HG02610 (cell line): Measurements from ENCODE around the gene GRIK4.

Source experiments
- ATAC-seq: cut with Tn5 transposase; IDR thresholded peaks from one replicate; pipeline ENCODE4 v1.9.1; 2021; ENCODE audit warnings: mild to moderate bottlenecking, moderate library complexity; ENCODE audit not compliant: unreplicated experiment

Gene GRIK4

DNA sequence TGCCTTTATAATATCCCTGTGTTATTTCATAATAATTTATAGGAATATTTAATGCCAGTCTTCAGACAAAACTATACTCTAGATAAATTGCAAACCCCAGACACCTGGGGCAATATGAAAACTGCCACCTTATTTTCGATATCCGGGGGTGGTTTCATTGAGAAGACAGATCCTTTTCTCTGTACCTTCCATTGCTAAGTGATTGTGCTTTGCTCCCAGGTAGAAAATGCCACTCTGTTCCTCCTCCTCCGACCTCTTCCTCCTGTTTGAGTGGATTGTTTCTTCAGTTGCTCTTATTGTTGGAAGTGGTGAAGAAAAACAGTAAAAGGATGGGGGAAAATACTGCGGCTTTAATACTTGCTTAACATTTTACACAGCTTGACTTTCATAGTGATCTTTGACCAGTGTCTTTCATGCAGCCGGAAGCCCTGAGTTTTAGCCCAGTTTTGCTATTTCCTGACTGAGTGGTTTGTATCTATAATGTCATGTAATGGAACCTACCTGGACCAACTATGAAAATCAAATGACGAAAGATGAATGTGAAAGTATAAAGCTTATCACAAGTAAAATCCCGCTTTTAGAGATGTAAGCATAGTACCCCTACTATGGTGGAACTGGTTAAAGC lies 5.6 kb upstream of the GRIK4 start:
- no peak for ATAC-seq

DNA sequence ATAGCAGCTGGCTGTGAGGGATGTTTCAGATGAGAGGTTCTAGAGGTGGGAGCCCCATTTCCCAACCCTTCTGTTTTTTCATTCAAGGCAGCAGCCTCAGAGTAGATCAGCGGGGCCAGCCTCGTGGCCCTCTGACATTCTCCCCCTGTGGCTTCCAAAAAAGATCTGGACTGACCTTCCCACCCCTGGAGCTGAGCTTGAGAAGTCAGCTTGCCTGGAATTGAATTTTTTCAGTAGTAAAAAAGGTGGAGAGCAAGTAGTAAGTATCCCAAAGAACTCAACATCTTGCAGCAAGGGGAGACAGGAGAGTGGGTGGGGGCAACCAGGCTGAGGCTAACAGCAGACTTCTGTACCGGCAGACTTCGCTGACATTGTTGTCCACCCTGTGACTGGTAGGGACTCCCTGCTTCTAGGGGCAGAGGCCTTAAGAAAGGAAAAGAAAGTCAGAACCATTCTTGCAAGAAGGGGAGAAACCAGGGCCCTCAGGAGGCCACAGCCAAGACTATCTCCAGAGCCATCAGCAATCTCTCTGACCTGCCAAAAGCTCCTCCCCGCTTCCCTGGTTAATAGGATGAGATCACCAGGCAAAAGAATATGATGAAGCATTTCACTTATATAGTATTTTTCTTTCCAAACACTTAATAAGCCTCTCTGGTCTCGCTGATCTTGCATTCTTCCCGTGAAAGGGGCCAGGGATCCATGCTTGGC lies 2.0 kb upstream of the GRIK4 start:
- no peak for ATAC-seq

DNA sequence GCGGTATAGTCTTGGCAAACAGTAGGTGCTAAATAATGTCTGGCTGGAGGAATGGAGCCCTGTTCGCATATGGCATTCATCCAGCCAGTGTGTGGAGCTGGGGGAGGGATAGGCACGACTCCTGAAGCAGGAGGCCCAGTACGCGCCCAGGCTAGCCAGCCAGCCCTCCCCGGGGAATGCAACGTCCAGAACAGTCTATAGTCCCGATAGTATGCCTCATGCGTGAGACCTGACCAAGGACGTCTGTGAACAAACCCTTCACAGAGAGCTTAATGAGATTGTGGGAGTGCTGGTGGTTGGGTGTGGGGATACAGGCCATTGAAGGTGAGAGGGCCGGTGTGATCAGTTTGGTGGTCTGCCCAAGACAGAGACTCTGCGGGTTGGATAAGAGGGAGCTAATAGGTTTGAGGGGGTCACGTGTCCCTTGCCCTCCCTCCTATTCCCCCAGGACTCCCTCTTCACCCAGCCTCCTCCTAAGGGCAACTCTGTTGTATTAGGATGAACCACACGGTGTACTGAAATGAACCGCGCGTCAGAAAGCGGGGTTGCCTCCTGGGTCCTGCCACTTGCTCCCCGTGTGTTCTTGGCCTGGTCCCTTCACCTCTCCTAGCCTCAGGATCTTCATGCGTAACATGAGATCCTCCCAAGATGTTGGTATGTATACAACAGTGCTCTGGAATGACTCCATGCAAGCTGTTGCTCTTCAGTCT lies 987 bp upstream of the GRIK4 start:
- ATAC-seq: no peak

DNA sequence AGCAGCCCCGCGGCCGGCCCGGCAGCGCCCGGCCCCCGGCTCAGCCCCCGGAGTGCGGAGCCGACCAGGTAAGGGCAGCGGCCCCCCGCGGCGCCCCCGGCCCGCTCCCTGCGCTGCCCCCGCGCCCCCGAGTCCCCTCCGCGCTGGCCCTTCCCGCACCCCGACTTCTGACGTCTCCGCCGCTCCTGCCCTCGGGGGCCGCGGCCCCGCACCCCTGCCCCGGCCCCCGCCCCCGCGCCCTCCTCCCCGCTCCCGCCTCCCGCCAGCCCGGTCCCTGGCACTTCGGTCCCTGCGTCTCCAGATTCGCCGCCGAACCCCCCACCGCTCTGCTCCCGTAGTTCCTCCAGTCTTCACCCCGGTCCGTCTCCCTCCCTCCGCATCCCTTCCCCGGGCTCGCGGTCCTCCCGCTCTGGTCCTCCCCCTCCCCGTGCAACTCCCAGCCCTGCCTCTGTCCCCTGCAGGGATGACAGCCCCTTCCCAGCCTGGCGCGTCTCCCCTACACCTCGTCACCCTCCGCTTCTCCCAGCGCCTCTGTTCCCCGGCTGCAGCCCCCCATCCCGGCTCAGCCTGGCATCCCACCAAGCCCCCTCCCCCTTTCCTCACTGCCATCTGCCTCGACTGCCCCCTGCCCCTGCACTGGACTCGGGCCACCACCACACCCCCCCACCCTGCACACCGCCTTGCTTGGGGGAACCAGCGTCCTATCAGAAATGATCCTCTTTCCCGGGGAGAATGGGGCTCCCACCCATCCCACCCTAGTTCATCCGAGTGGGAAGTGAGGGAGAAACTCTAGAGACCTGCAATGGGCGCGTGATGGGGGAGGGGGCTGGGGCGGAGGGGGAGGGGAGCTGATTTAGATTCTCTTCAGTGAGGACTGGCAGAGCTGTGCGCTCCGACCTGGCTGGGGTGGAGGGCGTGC lies 531 bp downstream of the GRIK4 start:
- ATAC-seq: no peak

DNA sequence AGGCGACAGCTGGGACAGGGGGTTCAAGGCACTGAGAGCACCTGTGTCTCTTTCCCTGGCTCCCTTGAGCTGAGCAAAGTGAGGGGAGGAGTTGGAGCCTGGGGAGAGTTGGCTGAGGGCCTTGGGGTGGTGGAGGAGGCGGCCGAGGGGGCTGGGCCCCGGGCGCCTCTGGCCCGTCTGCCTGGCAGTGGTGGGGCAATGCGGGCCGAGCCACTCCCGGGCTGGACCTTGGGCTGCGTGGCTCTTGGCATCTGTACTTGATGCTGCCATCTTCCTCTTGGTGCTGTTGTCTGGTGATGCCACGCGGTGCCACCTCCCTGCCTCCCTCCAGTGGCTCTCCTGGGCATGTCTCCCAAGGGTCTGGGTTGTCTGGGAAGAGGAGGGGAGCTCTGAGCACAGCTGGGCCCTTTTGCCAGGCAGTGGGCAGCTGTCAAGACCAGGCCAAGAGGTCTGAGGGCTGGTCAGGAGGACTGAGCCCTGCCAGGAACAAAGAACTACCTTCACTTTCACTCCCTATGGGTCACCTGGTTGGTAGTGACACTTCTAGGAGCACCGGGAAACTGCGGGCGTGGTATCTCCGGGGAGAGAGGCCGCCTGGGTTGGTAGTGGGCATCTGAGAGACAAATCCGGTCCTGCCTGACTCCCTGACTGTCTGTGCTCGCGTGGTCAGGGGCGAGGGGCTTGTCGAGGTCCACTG lies 1.3 kb downstream of the GRIK4 start:
- no peak for ATAC-seq

DNA sequence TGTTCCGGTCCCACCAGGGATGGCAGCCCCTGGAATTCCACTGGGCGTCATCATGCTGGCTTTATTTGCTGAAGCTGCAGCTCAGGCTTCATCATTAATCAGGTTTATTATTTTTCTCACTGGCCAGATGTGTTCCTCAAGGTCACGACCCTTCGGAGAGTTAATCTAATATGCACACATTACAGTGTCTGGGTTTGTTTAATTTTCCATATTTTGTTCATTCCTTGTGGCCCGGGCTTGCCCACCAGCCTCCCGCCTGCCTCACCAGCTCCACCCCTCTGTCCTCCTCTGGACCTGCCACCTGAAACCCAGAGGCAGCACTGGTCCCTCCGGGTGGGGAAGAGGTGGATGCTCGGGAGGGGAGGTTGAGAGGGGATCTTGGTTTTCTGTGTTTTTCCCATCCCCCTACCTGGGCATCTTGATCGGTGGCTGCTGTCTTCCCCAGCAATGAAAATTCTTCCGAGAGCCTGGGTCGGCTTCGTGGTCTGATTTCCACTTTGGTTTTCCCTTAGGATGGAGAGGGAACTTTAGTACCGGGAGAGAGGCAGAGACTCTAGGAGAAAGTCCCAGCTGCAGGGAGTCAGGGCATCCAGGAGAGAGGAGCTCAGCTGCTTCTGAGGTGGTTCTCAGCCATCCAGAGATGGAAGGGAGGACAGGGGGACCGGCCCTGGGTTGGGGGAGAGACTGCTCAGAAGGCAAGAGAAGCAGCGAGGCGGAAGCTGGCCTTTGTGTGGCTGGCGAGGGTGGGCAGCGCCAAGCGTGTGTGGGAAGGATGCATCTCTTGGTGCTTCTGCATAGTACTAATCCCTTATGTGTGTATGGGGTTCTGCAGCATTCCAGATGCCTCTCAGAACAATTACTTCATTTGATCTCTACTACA lies 2.1 kb downstream of the GRIK4 start:
- no peak for ATAC-seq

DNA sequence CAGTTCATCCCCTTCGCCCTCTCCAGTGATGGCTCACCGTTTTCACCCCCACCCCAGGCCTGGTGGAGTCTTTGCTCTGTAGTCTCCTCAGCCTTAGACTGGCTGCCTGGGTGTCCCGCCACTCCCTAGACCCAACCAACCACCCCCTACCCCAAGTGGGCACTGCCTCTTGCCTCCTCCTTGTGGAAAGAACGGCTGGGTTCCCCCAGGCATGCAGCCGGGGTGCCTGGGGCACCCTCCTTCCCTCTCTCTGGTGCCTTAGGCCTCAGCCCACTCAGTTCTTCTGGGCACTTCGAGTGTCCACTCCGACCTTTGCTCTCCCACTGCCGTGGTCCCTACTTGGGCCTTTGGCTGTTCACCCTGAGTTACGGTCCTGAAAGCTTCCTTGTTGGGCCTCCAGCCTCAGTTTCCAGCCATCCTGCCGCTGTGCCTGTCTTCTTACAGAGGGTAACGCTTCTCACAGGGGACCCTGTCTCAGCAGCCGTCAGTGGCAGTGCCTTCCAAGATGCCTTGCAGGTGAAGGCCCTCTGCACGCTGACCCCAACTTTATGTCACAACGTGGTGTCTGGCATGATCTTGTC lies 3.1 kb downstream of the GRIK4 start:
- no peak for ATAC-seq

DNA sequence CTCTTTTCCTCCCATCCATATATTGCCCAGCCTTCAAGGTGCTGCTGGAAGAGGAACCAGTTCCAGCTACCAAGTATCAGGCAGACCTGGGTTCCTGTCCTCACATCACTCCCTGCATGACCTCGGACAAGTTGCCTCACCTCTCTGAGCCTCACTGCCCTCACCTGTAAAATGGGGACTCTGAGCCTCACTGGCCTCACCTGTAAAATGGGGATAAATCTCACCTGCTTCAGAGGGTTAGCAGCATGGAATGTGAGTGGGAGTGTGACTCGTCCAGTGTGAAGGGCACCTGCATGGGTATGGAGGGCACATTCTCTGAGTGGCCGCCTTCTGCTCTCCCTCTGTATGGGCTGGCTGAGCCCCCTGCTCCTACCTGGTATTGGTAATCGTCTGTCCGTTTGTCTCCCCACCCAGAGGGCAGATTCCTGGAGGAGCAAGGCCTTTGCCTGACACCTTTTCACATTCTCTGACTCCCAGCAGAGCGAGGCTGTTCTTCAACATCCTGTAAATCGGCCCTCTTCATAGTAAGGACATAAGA lies 3.7 kb downstream of the GRIK4 start:
- no peak for ATAC-seq

DNA sequence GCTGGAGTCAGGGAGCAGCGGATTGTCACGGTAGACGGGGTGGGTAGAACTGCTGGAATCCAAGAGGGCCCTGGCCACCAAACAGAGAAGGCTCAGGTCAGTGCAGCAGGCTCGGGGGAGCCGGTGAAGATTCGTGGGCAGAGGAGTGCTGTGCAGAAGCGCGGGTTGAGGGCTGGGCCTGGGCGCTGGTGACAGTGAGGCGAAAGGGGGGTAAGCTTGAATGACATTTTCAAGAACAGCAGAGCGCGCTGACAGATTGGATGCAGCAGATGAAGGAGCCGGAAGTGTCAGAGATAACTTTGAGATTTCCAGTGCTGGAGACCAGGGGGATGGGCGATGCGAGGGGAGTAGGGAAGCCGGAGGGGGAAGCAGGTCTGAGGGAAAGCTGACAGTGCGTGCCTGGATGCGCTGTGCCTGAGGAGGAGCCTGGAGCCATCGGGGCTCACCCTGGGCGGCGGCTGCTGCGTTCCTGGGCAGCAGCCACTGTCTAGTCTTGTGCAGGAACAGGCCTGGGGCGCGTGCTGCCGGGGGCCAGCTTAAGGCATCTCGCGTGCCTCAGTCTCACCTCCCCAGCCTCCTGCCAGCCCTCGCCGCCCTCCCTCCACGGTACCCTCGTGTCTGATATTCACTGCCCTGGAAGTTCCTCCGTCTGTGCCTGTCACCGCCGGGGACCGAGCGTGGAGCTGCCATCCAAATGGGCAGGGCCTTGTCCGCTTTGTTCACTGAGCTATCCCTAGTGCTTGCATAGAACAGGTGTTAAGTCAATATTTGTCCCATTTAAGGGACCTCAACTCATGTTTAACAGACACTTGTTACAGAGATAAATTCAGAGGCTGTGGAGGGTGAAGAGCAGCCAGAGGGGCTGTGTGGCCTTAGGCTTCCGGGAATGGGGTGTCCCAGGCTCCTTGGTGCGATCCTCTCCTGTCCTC lies 5.2 kb downstream of the GRIK4 start:
- ATAC-seq: no peak

DNA sequence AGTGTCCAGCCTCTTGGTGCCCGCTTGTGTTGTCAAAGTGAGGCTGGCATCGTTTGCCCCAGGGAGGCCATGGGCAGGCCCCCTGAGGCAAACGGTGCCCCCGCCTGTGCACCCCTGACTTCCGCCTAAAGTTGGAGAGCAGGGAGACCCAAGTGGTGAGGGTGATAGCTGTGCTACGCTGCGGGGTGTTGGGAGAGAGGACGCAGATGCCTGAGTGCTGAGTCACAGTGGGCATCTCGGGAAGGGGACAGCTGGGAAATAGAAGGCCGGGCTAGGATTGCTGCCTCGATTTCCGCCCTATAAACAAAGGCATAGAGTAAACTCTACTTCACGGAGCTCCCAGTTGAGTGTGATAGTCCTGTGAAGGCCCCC lies 5.8 kb downstream of the GRIK4 start:
- ATAC-seq: no peak

DNA sequence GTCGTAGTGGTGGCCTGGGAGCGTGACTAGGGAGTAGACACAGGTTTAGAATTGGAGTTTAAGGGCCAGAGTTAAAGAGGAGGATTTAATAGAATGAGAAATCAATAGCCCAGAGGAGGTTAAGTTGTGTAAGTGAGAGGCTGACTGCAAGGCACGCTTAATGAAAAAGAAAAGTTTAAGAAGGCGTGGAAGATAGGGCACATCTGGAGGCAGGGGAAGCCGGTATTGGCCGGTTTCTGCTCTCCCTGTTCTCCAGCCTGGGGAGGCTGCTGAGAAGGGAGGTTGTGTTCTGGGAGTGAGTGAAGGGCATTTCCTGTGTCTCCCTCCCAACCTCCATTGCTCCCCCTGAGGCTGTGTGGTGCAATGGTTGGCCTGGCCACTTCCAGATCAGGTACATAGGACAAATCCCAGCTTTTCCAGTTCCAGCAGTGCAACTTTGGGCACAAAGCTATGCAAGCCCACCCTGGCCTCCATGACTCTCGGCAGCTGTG lies 6.3 kb downstream of the GRIK4 start:
- ATAC-seq: no peak

DNA sequence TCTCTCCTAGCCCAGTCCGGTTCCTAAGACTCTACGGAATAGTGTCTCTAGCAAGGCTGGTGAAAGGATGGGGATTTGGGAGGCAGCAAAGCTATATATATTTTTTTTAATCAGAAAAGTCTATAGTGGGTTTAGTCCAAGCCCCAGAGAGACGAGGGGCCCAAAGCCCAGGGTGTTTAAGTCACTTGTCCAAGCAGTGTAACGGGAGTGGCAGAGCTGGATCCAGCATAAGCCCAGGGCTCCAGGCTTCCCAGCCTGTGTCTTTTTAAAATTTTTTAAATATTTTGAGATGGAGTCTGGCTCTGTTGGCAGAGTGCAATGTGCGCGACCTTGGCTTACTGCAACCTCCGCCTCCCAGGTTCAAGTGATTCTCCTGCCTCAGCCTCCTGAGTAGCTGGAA lies 6.8 kb downstream of the GRIK4 start:
- ATAC-seq: no peak

DNA sequence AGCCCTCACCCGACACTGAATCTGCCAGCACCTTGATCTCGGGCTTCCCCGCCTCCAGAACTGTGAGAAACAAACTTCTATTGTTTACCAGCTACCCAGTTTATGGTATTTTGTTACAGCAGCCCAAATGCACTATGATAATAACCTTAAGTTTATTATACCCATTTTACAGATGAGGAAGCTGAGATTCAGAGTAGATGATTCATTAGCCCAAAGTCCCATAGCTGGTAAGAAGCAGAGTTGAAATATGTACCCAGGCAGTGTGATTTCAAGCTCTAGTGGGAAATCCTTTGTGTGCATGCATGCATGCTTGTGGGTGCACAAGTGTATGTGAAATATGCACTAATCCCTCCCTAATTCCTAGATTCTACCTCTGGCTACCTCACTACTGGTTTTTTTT lies 7.9 kb downstream of the GRIK4 start:
- ATAC-seq: no peak

DNA sequence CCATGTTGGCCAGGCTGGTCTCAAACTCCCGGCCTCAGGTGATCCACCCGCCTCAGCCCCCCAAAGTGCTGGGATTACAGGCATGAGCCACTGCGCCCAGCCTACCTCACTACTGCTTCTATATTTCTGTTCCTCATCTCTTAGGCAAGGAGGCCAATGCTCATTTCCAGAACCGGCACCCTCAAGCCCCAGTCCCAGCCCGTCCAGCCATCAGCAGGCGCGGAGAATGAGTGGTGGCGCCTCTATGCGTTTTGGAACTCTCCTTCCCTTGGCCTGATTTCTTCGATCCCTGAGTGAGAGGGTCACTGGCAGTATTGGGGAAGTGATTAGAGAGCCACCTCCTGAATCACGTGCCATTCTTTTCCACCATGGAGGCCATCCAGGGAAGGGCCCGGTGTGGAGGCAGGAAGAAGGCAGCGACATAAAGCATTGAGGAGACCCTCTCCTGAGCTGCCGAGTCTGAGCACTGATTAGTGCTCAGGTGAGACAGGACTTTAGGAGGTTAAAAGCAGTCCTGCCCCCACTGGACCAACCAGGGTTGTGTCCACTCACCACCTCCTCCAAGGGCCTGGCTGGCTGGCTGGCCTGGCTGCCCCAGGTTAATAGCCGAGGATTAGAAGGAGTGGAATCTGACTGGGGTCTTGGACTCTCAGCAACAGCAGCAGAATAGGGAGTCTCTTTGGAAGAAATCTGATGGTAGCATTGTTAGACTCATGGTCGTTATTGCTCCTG lies 8.7 kb downstream of the GRIK4 start:
- ATAC-seq: no peak

DNA sequence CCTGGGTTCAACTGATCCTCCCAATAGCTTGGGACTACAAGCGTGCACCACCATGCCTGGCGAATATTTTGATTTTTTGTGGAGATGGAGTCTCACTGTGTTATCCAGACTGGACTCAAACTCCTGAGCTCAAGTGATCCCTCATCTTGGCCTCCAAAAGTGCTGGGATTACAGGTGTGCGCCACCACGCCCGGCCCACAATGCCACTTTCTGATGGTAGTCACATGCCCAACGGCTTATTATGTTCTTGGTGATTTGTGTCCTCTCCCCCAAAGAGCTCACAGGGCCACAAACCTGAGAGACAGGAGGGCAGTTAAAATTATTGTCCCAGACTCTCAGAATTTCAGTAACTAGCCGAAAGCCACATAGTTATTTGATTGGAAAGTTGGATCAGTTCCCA lies 9.6 kb downstream of the GRIK4 start:
- ATAC-seq: no peak

DNA sequence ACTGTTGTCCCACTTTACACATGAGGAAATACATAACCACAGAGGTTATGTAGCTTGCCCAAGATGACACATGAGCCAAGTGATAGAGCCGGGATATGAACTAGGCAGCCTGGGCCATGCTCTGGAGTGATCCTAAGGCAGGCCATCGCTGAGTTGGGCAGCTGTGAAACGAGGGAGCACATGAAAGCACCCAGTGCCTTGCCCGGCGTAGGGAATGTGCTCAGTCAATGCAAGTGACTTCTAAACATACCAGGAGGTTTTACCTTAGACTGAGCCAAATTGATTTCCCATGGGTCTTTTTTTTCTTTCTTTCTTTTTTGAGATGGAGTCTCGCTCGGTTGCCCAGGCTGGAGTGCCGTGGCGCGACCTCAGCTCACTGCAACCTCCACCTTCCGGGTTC lies 10.5 kb downstream of the GRIK4 start:
- no peak for ATAC-seq

DNA sequence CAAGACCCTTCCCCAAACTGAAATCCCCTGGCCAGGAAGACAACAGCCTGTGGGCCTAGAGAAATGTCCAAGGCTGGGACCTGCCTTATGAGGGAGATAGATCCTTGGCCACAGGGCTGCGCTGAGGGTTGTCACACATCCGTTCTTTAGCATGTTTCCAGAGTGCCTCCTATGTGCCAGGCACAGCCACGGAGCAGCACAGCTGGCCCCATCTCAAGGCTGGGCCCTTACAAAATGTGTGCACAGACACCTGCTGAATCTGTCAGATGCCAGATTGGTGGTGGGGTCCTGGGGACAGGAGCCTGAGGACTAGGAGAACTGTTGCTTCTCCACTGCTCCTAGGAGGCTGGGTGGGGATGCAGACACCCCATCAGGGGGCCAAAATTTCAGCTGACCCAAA lies 11.2 kb downstream of the GRIK4 start:
- no peak for ATAC-seq
